Measurements from ENCODE around the gene ZNF19.

The ZNF19 gene

DNA sequence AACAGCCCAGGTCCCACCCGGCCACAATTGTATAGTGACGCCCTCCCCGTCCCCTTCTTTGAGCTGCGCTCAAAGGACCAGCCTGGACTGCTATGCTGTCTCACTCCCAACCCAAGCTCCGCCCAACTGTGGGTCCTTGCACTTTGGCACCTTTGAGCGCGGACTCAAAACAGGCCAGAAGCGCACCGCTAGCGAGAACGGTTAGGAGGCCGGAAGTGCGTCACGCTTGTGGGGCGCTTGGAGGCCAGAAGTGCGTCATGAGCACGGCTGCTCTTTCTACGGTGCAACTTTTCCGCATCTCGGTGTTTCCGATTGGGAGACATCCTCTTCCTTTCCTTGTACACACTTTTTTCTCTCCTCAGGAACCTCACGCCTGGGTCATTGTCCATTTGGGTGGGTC is at the start of gene ZNF19:
TSS of gene ZNF19 (minus strand) at position 203 of the 400 bp plus-strand sequence. CDS start 7,210 bp downstream, outside the sequence.
- no peak within 1 kb of the TSS for H3K27ac ChIP-seq (ENCODE audit: low read depth, low read length)
- H3K27me3 ChIP-seq (ENCODE audit: control insufficient read depth in 1 of 2, insufficient read depth in 2 of 2, low read length in 2 of 2) = no peaks in the 10 kb centered on the region
- H3K36me3 ChIP-seq (ENCODE audit: control insufficient read depth in 1 of 2, insufficient read depth in 2 of 2, low read length in 2 of 2) = no peaks in the 10 kb centered on the region
- H3K4me3 ChIP-seq (ENCODE audit: low read depth in 1 of 2, low read length in 2 of 2) = no peak within 1 kb of the TSS
- peaks cover 0 to 3% of the 10 kb centered on the region in 2 donors for H3K4me1 ChIP-seq (ENCODE audit: control insufficient read depth in 1 of 2, insufficient read depth in 2 of 2, low read length in 2 of 2)
- H3K9ac ChIP-seq (ENCODE audit: low read depth in 1 of 2, low read length in 2 of 2) = no peak within 1 kb of the TSS
- H3K9me3 ChIP-seq (ENCODE audit: control insufficient read depth in 1 of 2, low read length in 2 of 2) = no peaks in the 10 kb centered on the region

DNA sequence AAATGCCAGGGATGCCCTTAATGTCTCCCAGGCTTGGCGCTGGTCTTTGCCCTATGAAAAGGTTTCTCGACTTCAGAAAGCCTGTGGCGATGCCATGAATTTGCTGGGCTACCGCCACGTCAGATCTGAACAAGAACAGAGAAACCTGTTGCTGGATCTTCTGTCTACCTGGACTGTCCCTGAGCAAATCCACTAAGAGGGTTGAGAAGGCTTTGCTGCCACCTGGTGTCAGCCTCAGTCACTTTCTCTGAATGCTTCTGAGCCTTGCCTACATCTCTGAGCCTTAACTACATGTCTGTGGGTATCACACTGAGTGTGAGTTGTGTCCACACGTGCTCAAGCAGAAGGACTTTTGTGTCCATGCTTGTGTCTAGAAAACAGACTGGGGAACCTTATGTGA is 48.5 kb upstream of the ZNF19 start:
- Histone ChIP-seq H3K4me1 (ENCODE audit: control insufficient read depth in 1 of 2, insufficient read depth in 2 of 2, low read length in 2 of 2) (no peaks in the 10 kb centered on the region), H3K9me3 (ENCODE audit: control insufficient read depth in 1 of 2, low read length in 2 of 2) (no peaks in the 10 kb centered on the region), H3K27ac (ENCODE audit: low read depth, low read length) (no peak overlapping the region), H3K27me3 (ENCODE audit: control insufficient read depth in 1 of 2, insufficient read depth in 2 of 2, low read length in 2 of 2) (no peaks in the 10 kb centered on the region), H3K36me3 (ENCODE audit: control insufficient read depth in 1 of 2, insufficient read depth in 2 of 2, low read length in 2 of 2) (no peaks in the 10 kb centered on the region), H3K9ac (ENCODE audit: low read depth in 1 of 2, low read length in 2 of 2) (no peak overlapping the region), H3K4me3 (ENCODE audit: low read depth in 1 of 2, low read length in 2 of 2) (no peak overlapping the region)

DNA sequence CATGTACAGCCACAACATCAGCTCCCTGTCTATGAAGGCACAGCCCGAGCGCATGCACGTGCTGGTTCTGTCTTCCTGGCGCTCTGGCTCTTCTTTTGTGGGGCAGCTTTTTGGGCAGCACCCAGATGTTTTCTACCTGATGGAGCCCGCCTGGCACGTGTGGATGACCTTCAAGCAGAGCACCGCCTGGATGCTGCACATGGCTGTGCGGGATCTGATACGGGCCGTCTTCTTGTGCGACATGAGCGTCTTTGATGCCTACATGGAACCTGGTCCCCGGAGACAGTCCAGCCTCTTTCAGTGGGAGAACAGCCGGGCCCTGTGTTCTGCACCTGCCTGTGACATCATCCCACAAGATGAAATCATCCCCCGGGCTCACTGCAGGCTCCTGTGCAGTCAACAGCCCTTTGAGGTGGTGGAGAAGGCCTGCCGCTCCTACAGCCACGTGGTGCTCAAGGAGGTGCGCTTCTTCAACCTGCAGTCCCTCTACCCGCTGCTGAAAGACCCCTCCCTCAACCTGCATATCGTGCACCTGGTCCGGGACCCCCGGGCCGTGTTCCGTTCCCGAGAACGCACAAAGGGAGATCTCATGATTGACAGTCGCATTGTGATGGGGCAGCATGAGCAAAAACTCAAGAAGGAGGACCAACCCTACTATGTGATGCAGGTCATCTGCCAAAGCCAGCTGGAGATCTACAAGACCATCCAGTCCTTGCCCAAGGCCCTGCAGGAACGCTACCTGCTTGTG is 47.8 kb upstream of the ZNF19 start:
- H3K36me3 ChIP-seq (ENCODE audit: control insufficient read depth in 1 of 2, insufficient read depth in 2 of 2, low read length in 2 of 2) = no peaks in the 10 kb centered on the region
- no peaks in the 10 kb centered on the region for H3K27me3 ChIP-seq (ENCODE audit: control insufficient read depth in 1 of 2, insufficient read depth in 2 of 2, low read length in 2 of 2)
- H3K4me1 ChIP-seq (ENCODE audit: control insufficient read depth in 1 of 2, insufficient read depth in 2 of 2, low read length in 2 of 2) = no peaks in the 10 kb centered on the region
- H3K4me3 ChIP-seq (ENCODE audit: low read depth in 1 of 2, low read length in 2 of 2) = no peak overlapping the region
- no peak overlapping the region for H3K27ac ChIP-seq (ENCODE audit: low read depth, low read length)
- no peak overlapping the region for H3K9ac ChIP-seq (ENCODE audit: low read depth in 1 of 2, low read length in 2 of 2)
- no peaks in the 10 kb centered on the region for H3K9me3 ChIP-seq (ENCODE audit: control insufficient read depth in 1 of 2, low read length in 2 of 2)

GRCh38 chr16:71532366-71532765 is 43.2 kb upstream of the ZNF19 start:
- Histone ChIP-seq H3K4me3 (ENCODE audit: low read depth in 1 of 2, low read length in 2 of 2) (no peak overlapping the region), H3K36me3 (ENCODE audit: control insufficient read depth in 1 of 2, insufficient read depth in 2 of 2, low read length in 2 of 2) (no peaks in the 10 kb centered on the region), H3K27me3 (ENCODE audit: control insufficient read depth in 1 of 2, insufficient read depth in 2 of 2, low read length in 2 of 2) (no peaks in the 10 kb centered on the region), H3K9me3 (ENCODE audit: control insufficient read depth in 1 of 2, low read length in 2 of 2) (no peaks in the 10 kb centered on the region), H3K27ac (ENCODE audit: low read depth, low read length) (no peak overlapping the region), H3K9ac (ENCODE audit: low read depth in 1 of 2, low read length in 2 of 2) (no peak overlapping the region), H3K4me1 (ENCODE audit: control insufficient read depth in 1 of 2, insufficient read depth in 2 of 2, low read length in 2 of 2) (no peaks in the 10 kb centered on the region)

GRCh38 chr16:71528863-71529262 is 39.7 kb upstream of the ZNF19 start:
- H3K4me3 ChIP-seq (ENCODE audit: low read depth in 1 of 2, low read length in 2 of 2) = no peak overlapping the region
- no peaks in the 10 kb centered on the region for H3K36me3 ChIP-seq (ENCODE audit: control insufficient read depth in 1 of 2, insufficient read depth in 2 of 2, low read length in 2 of 2)
- no peaks in the 10 kb centered on the region for H3K9me3 ChIP-seq (ENCODE audit: control insufficient read depth in 1 of 2, low read length in 2 of 2)
- H3K4me1 ChIP-seq (ENCODE audit: control insufficient read depth in 1 of 2, insufficient read depth in 2 of 2, low read length in 2 of 2) = no peaks in the 10 kb centered on the region
- no peak overlapping the region for H3K27ac ChIP-seq (ENCODE audit: low read depth, low read length)
- H3K9ac ChIP-seq (ENCODE audit: low read depth in 1 of 2, low read length in 2 of 2) = no peak overlapping the region
- H3K27me3 ChIP-seq (ENCODE audit: control insufficient read depth in 1 of 2, insufficient read depth in 2 of 2, low read length in 2 of 2) = peaks cover 0 to 3% of the 10 kb centered on the region in 2 donors

DNA sequence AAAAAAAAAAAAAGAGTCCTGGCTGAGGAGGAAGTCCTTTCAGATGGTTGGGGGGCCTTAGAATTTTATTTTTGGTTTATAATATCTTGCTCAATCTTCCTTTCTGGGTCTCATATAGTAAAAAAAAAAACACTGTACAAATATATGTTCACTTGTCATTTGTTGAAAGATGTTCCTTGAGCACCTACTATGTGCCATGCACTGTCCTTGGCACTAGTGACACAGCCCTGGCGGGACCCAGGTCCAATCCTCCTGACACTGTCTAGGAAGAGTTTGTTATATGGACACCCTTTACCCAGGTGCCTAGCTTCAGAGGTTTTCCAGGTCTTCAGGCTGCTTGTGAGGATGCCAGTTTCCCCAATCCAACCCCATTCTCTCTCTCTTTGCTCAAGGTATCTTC is 39.1 kb upstream of the ZNF19 start:
- no peaks in the 10 kb centered on the region for H3K9me3 ChIP-seq (ENCODE audit: control insufficient read depth in 1 of 2, low read length in 2 of 2)
- H3K27me3 ChIP-seq (ENCODE audit: control insufficient read depth in 1 of 2, insufficient read depth in 2 of 2, low read length in 2 of 2) = peaks cover 0 to 3% of the 10 kb centered on the region in 2 donors
- no peak overlapping the region for H3K27ac ChIP-seq (ENCODE audit: low read depth, low read length)
- H3K4me3 ChIP-seq (ENCODE audit: low read depth in 1 of 2, low read length in 2 of 2) = no peak overlapping the region
- H3K4me1 ChIP-seq (ENCODE audit: control insufficient read depth in 1 of 2, insufficient read depth in 2 of 2, low read length in 2 of 2) = no peaks in the 10 kb centered on the region
- no peak overlapping the region for H3K9ac ChIP-seq (ENCODE audit: low read depth in 1 of 2, low read length in 2 of 2)
- no peaks in the 10 kb centered on the region for H3K36me3 ChIP-seq (ENCODE audit: control insufficient read depth in 1 of 2, insufficient read depth in 2 of 2, low read length in 2 of 2)

DNA sequence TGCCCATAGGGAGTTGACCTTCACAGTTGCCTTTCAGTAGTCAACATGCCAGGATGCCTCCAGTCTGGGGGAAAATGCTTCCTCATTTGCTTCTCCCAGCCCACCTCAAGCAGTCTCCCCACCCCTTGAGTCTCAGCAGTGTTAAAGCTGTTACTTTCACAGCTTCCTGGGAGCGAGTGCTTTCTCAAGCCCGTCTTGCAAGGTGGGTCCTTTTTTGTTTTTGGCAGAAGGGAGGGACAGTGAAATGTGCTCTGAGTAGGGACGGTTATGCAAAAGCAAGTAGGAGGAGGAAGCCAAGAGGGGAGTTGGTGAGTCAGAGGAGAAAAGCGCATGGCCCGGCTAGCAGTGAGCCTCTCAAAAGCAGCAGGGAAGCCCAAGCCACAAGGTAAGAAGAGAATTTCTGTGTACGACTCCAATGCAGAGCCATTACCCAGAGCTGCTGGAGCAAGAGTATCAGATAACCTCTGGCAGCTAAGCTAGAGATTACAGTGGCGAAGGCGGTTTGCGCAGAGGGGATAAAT is 37.0 kb upstream of the ZNF19 start, which contains the start of gene CHST4:
TSS of gene CHST4 (plus strand) at position 316 of the 521 bp plus-strand sequence. CDS start 10,252 bp downstream, outside the sequence.
- Histone ChIP-seq H3K9ac (ENCODE audit: low read depth in 1 of 2, low read length in 2 of 2) (no peak within 1 kb of the TSS), H3K9me3 (ENCODE audit: control insufficient read depth in 1 of 2, low read length in 2 of 2) (no peaks in the 10 kb centered on the region)

GRCh38 chr16:71524566-71525553 is 35.7 kb upstream of the ZNF19 start:
- H3K9me3 ChIP-seq (ENCODE audit: control insufficient read depth in 1 of 2, low read length in 2 of 2) = no peaks in the 10 kb centered on the region
- no peaks in the 10 kb centered on the region for H3K4me1 ChIP-seq (ENCODE audit: control insufficient read depth in 1 of 2, insufficient read depth in 2 of 2, low read length in 2 of 2)
- no peak overlapping the region for H3K9ac ChIP-seq (ENCODE audit: low read depth in 1 of 2, low read length in 2 of 2)
- H3K27ac ChIP-seq (ENCODE audit: low read depth, low read length) = no peak overlapping the region
- H3K27me3 ChIP-seq (ENCODE audit: control insufficient read depth in 1 of 2, insufficient read depth in 2 of 2, low read length in 2 of 2) = peaks cover 0 to 3% of the 10 kb centered on the region in 2 donors
- no peak overlapping the region for H3K4me3 ChIP-seq (ENCODE audit: low read depth in 1 of 2, low read length in 2 of 2)
- no peaks in the 10 kb centered on the region for H3K36me3 ChIP-seq (ENCODE audit: control insufficient read depth in 1 of 2, insufficient read depth in 2 of 2, low read length in 2 of 2)

More for the DNA sequence above, 37.0 kb upstream of the ZNF19 start, which contains the start of gene CHST4:
- no peaks in the 10 kb centered on the region for H3K4me1 ChIP-seq (ENCODE audit: control insufficient read depth in 1 of 2, insufficient read depth in 2 of 2, low read length in 2 of 2)
- H3K36me3 ChIP-seq (ENCODE audit: control insufficient read depth in 1 of 2, insufficient read depth in 2 of 2, low read length in 2 of 2) = no peaks in the 10 kb centered on the region
- no peak within 1 kb of the TSS for H3K4me3 ChIP-seq (ENCODE audit: low read depth in 1 of 2, low read length in 2 of 2)
- H3K27me3 ChIP-seq (ENCODE audit: control insufficient read depth in 1 of 2, insufficient read depth in 2 of 2, low read length in 2 of 2) = peaks cover 0 to 3% of the 10 kb centered on the region in 2 donors
- H3K27ac ChIP-seq (ENCODE audit: low read depth, low read length) = no peak within 1 kb of the TSS

GRCh38 chr16:71520550-71520949 is 31.4 kb upstream of the ZNF19 start:
- Histone ChIP-seq H3K4me3 (ENCODE audit: low read depth in 1 of 2, low read length in 2 of 2) (no peak overlapping the region), H3K4me1 (ENCODE audit: control insufficient read depth in 1 of 2, insufficient read depth in 2 of 2, low read length in 2 of 2) (peaks cover 0 to under 1% of the 10 kb centered on the region in 2 donors), H3K9me3 (ENCODE audit: control insufficient read depth in 1 of 2, low read length in 2 of 2) (no peaks in the 10 kb centered on the region), H3K9ac (ENCODE audit: low read depth in 1 of 2, low read length in 2 of 2) (no peak overlapping the region), H3K27ac (ENCODE audit: low read depth, low read length) (no peak overlapping the region), H3K36me3 (ENCODE audit: control insufficient read depth in 1 of 2, insufficient read depth in 2 of 2, low read length in 2 of 2) (no peaks in the 10 kb centered on the region), H3K27me3 (ENCODE audit: control insufficient read depth in 1 of 2, insufficient read depth in 2 of 2, low read length in 2 of 2) (no peaks in the 10 kb centered on the region)

GRCh38 chr16:71515026-71515425 is 25.9 kb upstream of the ZNF19 start:
- H3K9ac ChIP-seq (ENCODE audit: low read depth in 1 of 2, low read length in 2 of 2) = no peak overlapping the region
- H3K4me1 ChIP-seq (ENCODE audit: control insufficient read depth in 1 of 2, insufficient read depth in 2 of 2, low read length in 2 of 2) = peaks cover 0 to 12% of the 10 kb centered on the region in 2 donors
- H3K36me3 ChIP-seq (ENCODE audit: control insufficient read depth in 1 of 2, insufficient read depth in 2 of 2, low read length in 2 of 2) = no peaks in the 10 kb centered on the region
- no peaks in the 10 kb centered on the region for H3K27me3 ChIP-seq (ENCODE audit: control insufficient read depth in 1 of 2, insufficient read depth in 2 of 2, low read length in 2 of 2)
- no peak overlapping the region for H3K4me3 ChIP-seq (ENCODE audit: low read depth in 1 of 2, low read length in 2 of 2)
- no peaks in the 10 kb centered on the region for H3K9me3 ChIP-seq (ENCODE audit: control insufficient read depth in 1 of 2, low read length in 2 of 2)
- H3K27ac ChIP-seq (ENCODE audit: low read depth, low read length) = no peak overlapping the region

All from duodenal mucosa (tissue), 2 donors.